ENCODE data around the gene PATZ1. TPM values are rescaled to one million over a fixed set of nuclear protein-coding genes. Genes with fewer than 3 reads are reported as not detected.
"Not testable (repeated sequence)": the region's sequence is repeated elsewhere in the genome, so short reads cannot be mapped to it uniquely, and the experiment has no call there.

The PATZ1 gene
- total and polyA plus RNA-seq, 8 donors, result 19.9 to 72.4 (median 66.0) TPM

DNA sequence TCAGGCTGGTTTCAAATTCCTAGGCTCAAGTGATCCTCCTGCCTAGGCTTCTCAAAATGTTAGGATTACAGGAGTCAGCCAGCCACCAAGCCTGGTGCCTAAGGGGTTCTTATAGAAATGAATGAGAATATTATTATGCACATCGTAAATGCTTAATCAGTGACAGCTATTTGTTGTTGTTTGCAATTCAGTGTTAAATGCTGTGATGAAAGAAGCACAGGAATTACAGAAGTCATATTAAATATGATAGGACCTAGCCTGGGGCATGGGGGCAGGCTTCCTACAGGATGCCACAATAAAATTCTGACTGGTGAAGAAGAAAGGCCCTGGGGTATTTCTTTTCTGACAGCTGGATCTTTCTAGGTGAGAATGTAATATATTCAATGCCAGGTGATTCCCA, 13.9 kb upstream of the PATZ1 start:
- Histone ChIP-seq H3K4me1 (no peaks in the 10 kb centered on the region), H3K4me3 (no peak overlapping the region), H3K27ac (no peak overlapping the region), H3K9me3 (no peaks in the 10 kb centered on the region), H3K27me3 (no peaks in the 10 kb centered on the region), H3K36me3 (no peaks in the 10 kb centered on the region)
- intact Hi-C loops (cut with DNase I), result no loop called here
- no peak for DNase-seq
- TF ChIP-seq, protein P1, sequence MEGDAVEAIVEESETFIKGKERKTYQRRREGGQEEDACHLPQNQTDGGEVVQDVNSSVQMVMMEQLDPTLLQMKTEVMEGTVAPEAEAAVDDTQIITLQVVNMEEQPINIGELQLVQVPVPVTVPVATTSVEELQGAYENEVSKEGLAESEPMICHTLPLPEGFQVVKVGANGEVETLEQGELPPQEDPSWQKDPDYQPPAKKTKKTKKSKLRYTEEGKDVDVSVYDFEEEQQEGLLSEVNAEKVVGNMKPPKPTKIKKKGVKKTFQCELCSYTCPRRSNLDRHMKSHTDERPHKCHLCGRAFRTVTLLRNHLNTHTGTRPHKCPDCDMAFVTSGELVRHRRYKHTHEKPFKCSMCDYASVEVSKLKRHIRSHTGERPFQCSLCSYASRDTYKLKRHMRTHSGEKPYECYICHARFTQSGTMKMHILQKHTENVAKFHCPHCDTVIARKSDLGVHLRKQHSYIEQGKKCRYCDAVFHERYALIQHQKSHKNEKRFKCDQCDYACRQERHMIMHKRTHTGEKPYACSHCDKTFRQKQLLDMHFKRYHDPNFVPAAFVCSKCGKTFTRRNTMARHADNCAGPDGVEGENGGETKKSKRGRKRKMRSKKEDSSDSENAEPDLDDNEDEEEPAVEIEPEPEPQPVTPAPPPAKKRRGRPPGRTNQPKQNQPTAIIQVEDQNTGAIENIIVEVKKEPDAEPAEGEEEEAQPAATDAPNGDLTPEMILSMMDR (IDR thresholded peaks at IDR 0.05), result no peak
- no peak for ATAC-seq

DNA sequence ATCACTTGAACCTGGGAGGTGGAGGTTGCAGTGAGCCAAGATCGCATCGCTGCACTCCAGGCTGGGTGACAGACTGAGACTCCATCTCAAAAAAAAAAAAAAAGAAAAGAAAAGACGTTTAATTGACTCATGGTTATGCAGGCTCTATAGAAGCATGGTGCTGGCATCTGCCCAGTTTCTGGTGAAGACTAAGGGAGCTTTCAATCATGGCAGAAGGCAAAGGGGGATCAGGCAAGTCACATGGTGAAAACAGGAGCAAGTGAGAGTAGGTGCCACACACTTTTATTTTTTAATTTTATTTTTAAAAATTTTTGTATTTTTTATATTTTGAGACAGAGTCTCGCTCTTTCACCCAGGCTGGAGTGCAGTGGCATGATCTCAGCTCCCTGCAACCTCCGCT, 8.4 kb upstream of the PATZ1 start:
- H3K27ac ChIP-seq, result no peak overlapping the region
- TF ChIP-seq, protein P1 (IDR thresholded peaks at IDR 0.05), result no peak
- no peak overlapping the region for H3K4me3 ChIP-seq
- no peaks in the 10 kb centered on the region for H3K4me1 ChIP-seq
- H3K27me3 ChIP-seq, result no peaks in the 10 kb centered on the region
- H3K9me3 ChIP-seq, result no peaks in the 10 kb centered on the region
- no peaks in the 10 kb centered on the region for H3K36me3 ChIP-seq
- no peak for DNase-seq
- no peak for ATAC-seq
- intact Hi-C loops (cut with DNase I), result no loop called here

DNA sequence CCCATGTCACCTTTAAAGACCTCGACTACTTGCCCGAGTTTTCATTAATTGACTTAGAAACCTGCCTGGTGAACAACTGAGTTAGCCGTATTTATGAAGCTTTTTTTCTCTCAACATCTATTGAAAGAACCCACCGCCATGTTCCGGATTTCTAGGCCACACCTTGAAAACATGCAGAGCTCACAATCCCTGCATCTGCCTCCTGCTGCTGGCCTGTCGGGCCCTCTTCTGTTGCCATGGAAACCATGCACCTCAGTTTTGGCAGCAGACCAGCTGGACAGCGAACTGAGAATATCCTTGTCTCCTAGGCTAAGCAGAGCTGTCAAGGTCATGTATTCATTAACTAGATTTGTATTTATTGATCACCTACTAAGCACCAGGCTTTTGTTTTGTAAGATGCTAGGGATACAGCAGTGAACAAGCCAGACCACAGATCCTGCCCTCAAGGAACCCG, 4.3 kb upstream of the PATZ1 start:
- Histone ChIP-seq H3K27me3 (no peaks in the 10 kb centered on the region), H3K4me3 (no peak overlapping the region), H3K9me3 (no peaks in the 10 kb centered on the region), H3K27ac (no peak overlapping the region), H3K36me3 (no peaks in the 10 kb centered on the region), H3K4me1 (peaks cover 5 to 14% of the 10 kb centered on the region in 2 donors)
- intact Hi-C loops (cut with DNase I), result no loop called here
- peak in 2 of 4 donors; percentile 5 to 42 for DNase-seq
- TF ChIP-seq, protein P1 (IDR thresholded peaks at IDR 0.05), result no peak
- ATAC-seq, result no peak

DNA sequence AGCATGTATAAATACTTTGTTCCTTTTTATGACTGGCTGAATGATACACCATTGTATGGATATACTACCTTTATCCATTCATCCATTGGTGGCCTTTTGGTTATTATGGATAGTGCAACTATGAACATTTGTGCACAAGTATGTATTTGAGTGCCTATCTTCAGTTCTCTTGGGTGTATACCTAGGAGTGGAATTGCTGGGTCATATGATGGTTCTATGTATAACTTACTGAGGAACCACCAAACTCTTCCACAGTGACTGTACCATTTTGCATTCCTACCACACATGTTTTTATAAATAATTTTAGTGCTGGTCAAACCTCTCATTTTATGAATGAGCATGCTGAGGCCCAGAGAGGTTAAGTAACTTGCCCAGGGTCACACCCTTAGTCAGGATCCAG, 3.8 kb upstream of the PATZ1 start:
- Histone ChIP-seq H3K36me3 (no peaks in the 10 kb centered on the region), H3K4me3 (no peak overlapping the region), H3K4me1 (peaks cover 9 to 19% of the 10 kb centered on the region in 2 donors), H3K9me3 (no peaks in the 10 kb centered on the region), H3K27ac (no peak overlapping the region), H3K27me3 (no peaks in the 10 kb centered on the region)
- no peak for DNase-seq
- TF ChIP-seq, protein P1 (IDR thresholded peaks at IDR 0.05), result no peak
- intact Hi-C loops (cut with DNase I), result loop anchor here in 1 of 2 donors (10.0 kb wide), 1 partner anchor 45 kb away; the partner anchor contains the start of gene DRG1
- ATAC-seq, result no peak

DNA sequence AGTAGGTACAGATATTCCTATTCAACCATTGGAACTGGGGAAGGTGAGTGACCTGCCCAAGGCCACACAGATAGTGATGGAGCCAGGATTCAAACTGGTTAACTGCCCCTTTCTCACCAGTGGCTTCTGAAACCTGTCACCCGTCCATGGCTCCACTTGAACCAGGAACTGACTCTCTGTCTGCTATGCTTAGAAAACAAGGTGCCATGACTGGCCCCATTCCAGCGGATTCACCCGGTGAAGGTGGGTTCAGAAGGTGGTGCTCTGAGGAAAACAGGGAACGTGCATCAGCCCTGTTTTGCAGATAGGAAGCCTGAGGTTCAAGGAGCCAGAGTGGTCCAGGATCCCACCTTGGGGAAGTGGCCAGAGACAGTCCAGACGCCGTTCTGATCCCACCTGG, 2.6 kb upstream of the PATZ1 start:
- Histone ChIP-seq H3K36me3 (no peaks in the 10 kb centered on the region), H3K4me3 (no peak overlapping the region), H3K27me3 (no peaks in the 10 kb centered on the region), H3K27ac (no peak overlapping the region), H3K4me1 (peaks cover 21 to 31% of the 10 kb centered on the region in 2 donors), H3K9me3 (no peaks in the 10 kb centered on the region)
- TF ChIP-seq, protein P1 (IDR thresholded peaks at IDR 0.05), result no peak
- DNase-seq (no peak), ATAC-seq (no peak)
- intact Hi-C loops (cut with DNase I), result loop anchor here in 1 of 2 donors (10.0 kb wide), 1 partner anchor 46 kb away; the partner anchor contains the start of gene DRG1

DNA sequence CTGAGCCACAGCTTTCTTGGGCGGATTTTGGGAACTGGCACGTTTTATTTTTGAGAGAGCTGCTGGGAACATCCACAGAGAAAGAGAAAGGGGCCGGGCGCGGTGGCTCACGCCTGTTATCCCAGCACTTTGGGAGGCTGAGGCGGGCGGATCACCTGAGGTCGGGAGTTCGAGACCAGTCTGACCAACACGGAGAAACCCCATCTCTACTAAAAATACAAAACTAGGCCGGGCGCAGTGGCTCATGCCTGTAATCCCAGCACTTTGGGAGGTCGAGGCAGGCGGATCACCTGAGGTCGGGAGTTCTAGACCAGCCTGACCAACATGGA, 1.8 kb upstream of the PATZ1 start:
- Histone ChIP-seq H3K4me1 (peaks cover 29 to 39% of the 10 kb centered on the region in 2 donors), H3K4me3 (peak overlapping the region; percentile 53 to 73), H3K27ac (peak overlapping the region; percentile 89 to 90)
- intact Hi-C loops (cut with DNase I), result loop anchor here in 1 of 2 donors (10.0 kb wide), 1 partner anchor 47 kb away; the partner anchor contains the start of gene DRG1
- not testable (repeated sequence) for H3K36me3 ChIP-seq, H3K9me3 ChIP-seq, DNase-seq, ATAC-seq, H3K27me3 ChIP-seq

All from left lung (tissue), 10 donors.